HL-60 (cell line): ENCODE results near the gene CENPI.

Source experiments
- CTCF ChIP-seq: IDR thresholded peaks from one replicate; pipeline ENCODE4 v1.5.1; 2011; ENCODE audit warnings: low read length, control low read depth, inconsistent platforms; ENCODE audit not compliant: insufficient read depth
- GABPA ChIP-seq: IDR thresholded peaks from 2 replicates; pipeline ENCODE4 v1.6.1; 2012; ENCODE audit warnings: low read depth
- POLR2AphosphoS5 ChIP-seq: IDR thresholded peaks from 2 replicates; pipeline ENCODE4 v1.6.1; 2012; ENCODE audit warnings: low read depth

DNA sequence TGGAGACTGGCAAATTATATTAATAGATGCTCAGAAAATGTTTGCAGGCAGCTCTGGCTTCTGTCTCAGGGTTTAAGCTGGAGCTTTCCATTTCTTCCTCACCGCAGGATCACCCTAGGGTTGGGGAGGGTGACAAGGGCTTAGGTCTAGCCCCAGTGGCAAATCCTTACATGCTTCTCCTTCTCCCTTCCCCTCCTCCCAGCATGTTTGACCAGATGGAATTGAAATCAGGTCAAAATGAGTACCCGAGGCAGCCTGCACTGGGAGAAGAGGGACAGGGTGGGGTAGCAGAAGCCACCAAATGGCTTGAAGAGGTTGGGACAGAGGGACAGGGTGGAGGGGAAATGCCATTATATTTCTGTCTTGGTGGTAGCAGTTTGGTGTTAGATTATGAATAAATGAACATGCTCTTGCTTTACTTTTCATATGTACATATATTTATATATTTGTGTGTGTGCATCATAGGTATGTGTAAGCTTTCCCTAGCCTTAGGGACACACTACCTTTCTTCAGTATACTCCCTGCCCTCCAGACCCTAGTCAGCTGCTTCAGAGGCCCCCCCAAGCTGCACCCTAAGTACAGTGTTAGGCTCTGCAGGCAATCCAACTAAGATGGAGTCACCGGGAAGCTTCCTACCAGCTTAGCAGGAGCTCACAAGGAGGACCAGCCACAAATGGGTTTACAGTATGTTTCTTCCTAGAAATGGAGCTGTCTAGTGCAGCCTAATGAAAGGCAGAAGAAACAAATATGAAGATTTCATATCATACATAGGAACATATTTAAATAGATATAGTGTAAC is 17.5 kb upstream of the CENPI start:
- TF ChIP-seq CTCF (no peak), POLR2AphosphoS5 (no peak), GABPA (no peak)
